NCI-H1092 (cell line): ENCODE data around the gene HEXD.
A peak's percentile ranks its signal among the peaks of the same experiment; 100 is the strongest.
"Not testable (repeated sequence)": the region's sequence is repeated elsewhere in the genome, so short reads cannot be mapped to it uniquely, and the experiment has no call there.

Experiments used
- DNase-seq: peaks from one replicate; lab custom pipeline; 2025; lab: John Stamatoyannopoulos, UW

Gene HEXD

GRCh38 chr17:82382220-82382932, 35.8 kb upstream of the HEXD start:
- DNase-seq, result not testable (repeated sequence)

GRCh38 chr17:82382933-82383255, 35.3 kb upstream of the HEXD start:
- no peak for DNase-seq

- DNase-seq, result no peak
Observed at GRCh38 chr17:82383411-82383810, 34.7 kb upstream of the HEXD start.

- no peak for DNase-seq
Observed at GRCh38 chr17:82384051-82384729, 34.0 kb upstream of the HEXD start.

- peak; percentile 46 for DNase-seq
Observed at GRCh38 chr17:82384730-82385481, 33.2 kb upstream of the HEXD start.

GRCh38 chr17:82385559-82386254, 32.4 kb upstream of the HEXD start:
- no peak for DNase-seq

- no peak for DNase-seq
Observed at GRCh38 chr17:82386255-82386831, 31.8 kb upstream of the HEXD start.

- DNase-seq, result no peak
Observed at GRCh38 chr17:82386881-82387704, 31.1 kb upstream of the HEXD start.

- no peak for DNase-seq
Observed at GRCh38 chr17:82387705-82388106, 30.4 kb upstream of the HEXD start.

- no peak for DNase-seq
Observed at GRCh38 chr17:82388223-82388921, 29.8 kb upstream of the HEXD start.

GRCh38 chr17:82388922-82389283, 29.2 kb upstream of the HEXD start:
- no peak for DNase-seq

- DNase-seq, result no peak
Observed at GRCh38 chr17:82389379-82389778, 28.8 kb upstream of the HEXD start.

GRCh38 chr17:82390015-82390859, 27.9 kb upstream of the HEXD start:
- DNase-seq, result no peak

- DNase-seq, result no peak
Observed at GRCh38 chr17:82390860-82391435, 27.2 kb upstream of the HEXD start.

GRCh38 chr17:82391496-82392066, 26.6 kb upstream of the HEXD start:
- DNase-seq, result no peak

- DNase-seq, result no peak
Observed at GRCh38 chr17:82392209-82392920, 25.8 kb upstream of the HEXD start.

- no peak for DNase-seq
Observed at GRCh38 chr17:82392941-82393340, 25.2 kb upstream of the HEXD start.

- DNase-seq, result no peak
Observed at GRCh38 chr17:82394278-82394677, 23.9 kb upstream of the HEXD start.
